Measurements from ENCODE around the gene BRPF1. TPM values are rescaled to one million over a fixed set of nuclear protein-coding genes. Genes with fewer than 3 reads are reported as not detected.

Gene BRPF1
- total RNA-seq = 9.5 and 10.2 TPM in 2 replicates

GRCh38 chr3:9731206-9732079 lies at the start of gene BRPF1:
Gene BRPF1 (plus strand): TSS chr3:9731735. CDS start chr3:9734141, 2,406 bp downstream.

GRCh38 chr3:9703736-9704346 lies 27.7 kb upstream of the BRPF1 start, which contains the start of gene CPNE9:
Gene CPNE9 (plus strand): TSS chr3:9703833. CDS start chr3:9703997, 164 bp downstream.

GRCh38 chr3:9749645-9750555 lies 18.4 kb downstream of the BRPF1 start, which contains the start of gene OGG1:
Gene OGG1 (plus strand): TSS chr3:9749952. CDS start chr3:9750287, 335 bp downstream.

DNA sequence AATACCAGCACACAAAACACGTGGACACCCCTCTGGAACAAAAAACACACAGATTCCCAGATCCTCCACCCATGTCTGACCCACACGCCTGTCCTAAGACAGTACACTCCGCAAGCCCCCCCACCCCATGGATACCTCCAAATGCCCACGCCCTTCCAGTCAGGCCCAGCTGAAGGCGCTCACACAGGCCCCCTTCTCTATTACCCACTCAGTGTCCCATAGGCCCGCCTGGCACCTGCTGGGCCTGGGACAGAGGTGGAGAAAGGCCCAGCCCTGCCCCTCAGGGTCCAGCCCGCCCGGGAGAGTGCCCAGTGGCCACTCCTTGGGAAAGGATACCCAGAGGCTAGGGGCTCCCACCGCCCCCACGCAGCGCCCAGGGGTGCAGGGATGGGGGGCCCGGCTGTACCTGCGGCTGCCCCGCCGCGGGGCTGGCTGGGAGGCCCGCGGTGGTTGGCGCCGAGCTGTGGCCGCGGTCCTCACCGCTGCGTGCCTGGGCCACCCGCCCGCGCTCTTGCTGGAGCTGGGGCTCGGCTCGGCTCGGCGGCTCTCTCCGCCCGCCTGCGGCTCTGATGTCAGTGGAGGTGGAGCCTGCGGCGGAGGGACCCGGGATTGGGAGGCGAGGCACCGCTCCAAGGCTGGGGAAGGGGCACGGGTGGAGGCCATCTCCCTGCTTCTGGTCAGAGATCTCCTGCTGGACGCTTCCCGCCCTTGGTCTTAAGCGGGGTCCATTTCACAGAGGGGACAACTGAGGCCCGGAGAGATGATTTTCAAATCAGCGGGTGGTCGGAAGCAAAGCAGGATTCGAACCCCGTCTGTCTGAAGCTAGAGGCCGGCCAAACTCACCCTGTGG lies 38.1 kb downstream of the BRPF1 start, which contains the start of gene CAMK1:
Gene CAMK1 (minus strand): TSS at position 522 of the 850 bp plus-strand sequence. CDS start 2,198 bp downstream, outside the sequence.

GRCh38 chr3:9792405-9793160 lies 61.0 kb downstream of the BRPF1 start, which contains the start of the genes ARPC4 and TADA3:
Gene ARPC4 (plus strand): TSS chr3:9793082. CDS start chr3:9793122, 40 bp downstream.
Gene TADA3 (minus strand): TSS chr3:9792473. CDS start chr3:9791466, 1,007 bp downstream.

Other genes with a start within 250 kb of the BRPF1 start
- gene LHFPL4, start 177.9 kb upstream of the BRPF1 start, total RNA-seq = under 0.01 TPM in 1 of 2 replicates, not detected in the other
- 25.8 and 30.3 TPM in 2 replicates for gene MTMR14, start 82.2 kb upstream of the BRPF1 start, total RNA-seq
- not detected in 2 replicates for gene CPNE9, start 27.9 kb upstream of the BRPF1 start, total RNA-seq
- gene OGG1, start 18.2 kb downstream of the BRPF1 start, total RNA-seq = 18.6 and 22.6 TPM in 2 replicates
- 21.3 and 25.4 TPM in 2 replicates for gene CAMK1, start 38.2 kb downstream of the BRPF1 start, total RNA-seq
- 77.7 and 83.3 TPM in 2 replicates for gene TADA3, start 60.7 kb downstream of the BRPF1 start, total RNA-seq
- gene ARPC4, start 61.3 kb downstream of the BRPF1 start, total RNA-seq = 189 and 224 TPM in 2 replicates
- 22.6 and 29.3 TPM in 2 replicates for gene TTLL3, start 78.5 kb downstream of the BRPF1 start, total RNA-seq
- gene RPUSD3, start 112.3 kb downstream of the BRPF1 start, total RNA-seq = 19.3 and 20.9 TPM in 2 replicates
- gene CIDEC, start 148.5 kb downstream of the BRPF1 start, total RNA-seq = not detected in 2 replicates
- gene JAGN1, start 158.9 kb downstream of the BRPF1 start, total RNA-seq = 22.3 and 29.5 TPM in 2 replicates
- gene IL17RE, start 171.1 kb downstream of the BRPF1 start, total RNA-seq = 1.1 and 1.4 TPM in 2 replicates
- 41.4 and 51.8 TPM in 2 replicates for gene IL17RC, start 185.4 kb downstream of the BRPF1 start, total RNA-seq
- 14.1 and 20.8 TPM in 2 replicates for gene CRELD1, start 202.1 kb downstream of the BRPF1 start, total RNA-seq
- gene PRRT3, start 220.7 kb downstream of the BRPF1 start, total RNA-seq = 4.6 and 5.5 TPM in 2 replicates